Amniotic epithelial cell (primary cell): Measurements from ENCODE around the gene SNX25.
"Not testable (repeated sequence)": the region's sequence is repeated elsewhere in the genome, so short reads cannot be mapped to it uniquely, and the experiment has no call there.

Source experiments
- DNase-seq: peaks from one replicate; pipeline ENCODE4 v3.0.0-alpha.2; 2010; ENCODE audit warnings: low read depth

Gene SNX25

DNA sequence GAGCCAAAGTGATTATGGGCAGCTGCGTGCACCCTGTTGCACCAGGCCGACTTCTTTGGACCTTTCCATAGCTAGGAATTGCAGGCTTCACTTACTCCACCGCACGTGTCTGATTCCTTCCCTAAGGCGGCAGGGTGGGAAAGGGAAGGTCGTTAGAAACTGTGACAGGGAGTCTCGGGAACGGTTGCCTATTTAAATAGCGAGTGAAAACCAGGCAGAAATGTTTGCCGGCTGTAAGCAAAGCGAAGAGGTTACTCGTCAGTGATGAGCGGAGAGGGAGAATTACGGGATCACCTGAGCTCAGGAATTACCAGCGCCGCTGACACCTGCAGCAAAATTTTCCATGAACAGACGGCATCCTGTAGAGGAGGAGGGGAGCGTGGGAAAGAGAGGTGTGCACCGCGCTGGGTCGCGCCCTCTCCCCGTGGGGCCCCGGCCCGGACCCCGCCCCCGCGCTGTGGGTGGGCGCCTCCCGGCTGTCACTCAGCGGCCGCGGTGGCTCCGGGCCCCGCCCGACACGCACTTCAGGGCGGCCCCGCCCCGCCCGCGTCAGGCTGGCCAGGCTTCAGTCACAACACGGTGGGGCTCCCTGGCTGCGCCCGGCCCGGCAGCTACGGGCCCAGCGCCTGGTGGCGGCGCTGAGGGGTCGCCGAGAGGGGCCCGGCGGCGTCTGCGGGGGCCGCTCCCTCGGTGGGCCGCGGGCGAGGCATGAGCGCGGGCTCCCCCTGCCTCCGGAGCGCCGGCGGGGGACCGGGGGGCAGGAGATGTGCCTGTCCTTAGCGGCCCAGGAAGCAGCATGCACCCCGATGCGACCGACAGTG lies at the start of gene SNX25:
Gene SNX25, plus strand, starts transcription at position 568 of the 821 bp plus-strand sequence. Its CDS starts 229 bp downstream, at position 797.
- DNase-seq = peak; percentile 61

- peak; percentile 97 for DNase-seq
Measured at GRCh38 chr4:185165605-185166063, 43.8 kb upstream of the SNX25 start.

GRCh38 chr4:185167234-185167633 lies 42.2 kb upstream of the SNX25 start:
- peak; percentile 31 for DNase-seq

DNA sequence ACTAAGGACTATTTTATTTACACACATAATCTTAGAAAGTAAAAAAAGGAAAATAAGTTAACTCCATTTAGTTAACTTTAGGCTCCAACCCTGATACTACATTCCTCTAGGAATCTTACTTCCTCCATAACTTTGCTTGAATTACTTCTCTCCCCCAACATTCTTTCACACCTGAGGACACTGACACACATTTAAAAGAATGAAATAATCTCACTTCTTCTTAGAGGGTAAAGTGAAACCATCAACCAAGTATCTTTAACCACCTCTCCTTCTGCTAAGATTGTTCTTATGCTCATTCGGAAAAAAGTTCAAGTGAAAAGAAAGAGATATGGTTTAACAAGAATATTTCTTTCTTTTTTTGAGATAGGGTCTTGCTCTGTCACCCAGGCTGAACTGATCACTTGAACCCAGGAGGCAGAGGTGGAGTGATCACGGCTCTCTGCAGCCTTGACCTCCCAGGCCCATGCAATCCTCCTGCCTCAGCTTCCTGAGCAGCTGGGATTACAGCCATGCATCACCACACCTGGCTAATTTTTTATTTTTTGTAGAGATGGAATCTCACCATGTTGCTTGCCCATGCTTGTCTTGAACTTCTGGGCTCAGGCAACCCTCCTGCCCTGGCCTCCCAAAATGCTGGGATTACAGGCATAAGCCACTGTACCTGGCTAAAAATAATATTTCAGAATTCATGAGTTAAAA lies 37.9 kb upstream of the SNX25 start:
- no peak for DNase-seq

DNA sequence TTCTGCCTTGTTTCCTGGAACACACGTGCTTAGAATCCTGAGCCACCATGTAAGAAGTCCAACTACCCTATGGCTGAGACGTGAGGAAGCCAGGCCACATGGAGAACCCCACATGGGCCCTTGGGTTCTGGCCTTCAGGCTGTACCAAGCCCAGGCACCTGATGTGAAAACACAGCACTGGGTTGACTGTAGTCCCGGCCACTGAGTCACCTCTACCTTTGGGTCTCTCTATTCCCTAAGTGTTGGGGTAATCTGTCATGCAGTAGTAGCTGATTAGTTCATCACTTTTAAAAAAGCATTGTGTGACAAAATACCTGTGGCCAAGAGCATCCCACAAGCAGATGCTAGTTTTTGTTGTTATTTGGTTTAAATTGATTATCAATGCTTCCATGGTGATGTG lies 29.9 kb upstream of the SNX25 start:
- no peak for DNase-seq

- no peak for DNase-seq
Measured at GRCh38 chr4:185182239-185182638, 27.2 kb upstream of the SNX25 start.

DNA sequence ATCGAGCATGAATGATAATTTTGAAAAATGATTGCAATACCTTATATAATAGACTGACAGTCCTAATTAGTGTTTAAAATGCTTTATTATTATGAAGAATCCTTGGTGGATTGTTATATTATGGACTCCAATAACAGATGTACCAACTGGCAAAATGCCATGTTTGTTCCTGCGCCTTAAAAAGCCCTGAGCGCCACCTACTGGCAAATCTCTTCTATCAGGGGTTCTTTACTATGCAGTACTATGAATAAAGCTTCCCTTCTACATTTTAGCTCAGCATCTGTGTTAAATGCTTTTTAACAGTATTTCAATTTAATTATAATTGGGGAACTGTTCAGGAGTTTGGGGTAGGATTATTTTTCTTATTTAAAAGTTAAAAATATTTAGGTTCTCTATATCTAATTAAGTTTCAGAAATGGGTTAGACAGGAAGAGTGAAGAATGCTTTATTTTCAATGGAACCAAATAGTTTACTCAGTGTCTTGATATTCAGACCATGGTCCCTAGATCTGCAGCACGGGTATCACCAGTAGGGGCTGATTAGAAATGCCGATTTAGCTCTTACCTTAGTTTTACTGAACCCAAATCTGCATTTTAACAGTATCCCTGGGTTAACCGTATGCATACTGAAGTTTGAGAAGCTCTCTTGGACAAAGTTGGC lies 25.6 kb upstream of the SNX25 start:
- peak; percentile 88 for DNase-seq

DNA sequence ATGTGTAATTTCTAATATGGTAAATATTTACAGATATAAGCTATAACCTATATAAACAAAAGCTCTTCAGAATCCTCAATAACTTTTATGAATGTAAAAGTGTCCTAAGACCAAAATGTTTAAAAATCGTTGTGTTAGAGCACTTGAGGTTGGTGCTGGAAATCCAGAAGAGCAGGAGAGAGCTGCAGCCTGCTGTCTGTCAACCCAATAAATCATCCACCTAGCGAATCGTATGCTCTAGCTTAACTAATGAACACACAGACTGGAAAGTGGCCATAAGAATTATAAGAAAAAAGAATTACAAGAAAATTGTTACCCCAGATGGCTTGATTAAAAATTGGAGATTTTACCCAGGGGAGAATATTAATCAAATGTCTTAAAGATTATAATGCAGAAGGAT lies 22.6 kb upstream of the SNX25 start:
- DNase-seq = no peak

DNA sequence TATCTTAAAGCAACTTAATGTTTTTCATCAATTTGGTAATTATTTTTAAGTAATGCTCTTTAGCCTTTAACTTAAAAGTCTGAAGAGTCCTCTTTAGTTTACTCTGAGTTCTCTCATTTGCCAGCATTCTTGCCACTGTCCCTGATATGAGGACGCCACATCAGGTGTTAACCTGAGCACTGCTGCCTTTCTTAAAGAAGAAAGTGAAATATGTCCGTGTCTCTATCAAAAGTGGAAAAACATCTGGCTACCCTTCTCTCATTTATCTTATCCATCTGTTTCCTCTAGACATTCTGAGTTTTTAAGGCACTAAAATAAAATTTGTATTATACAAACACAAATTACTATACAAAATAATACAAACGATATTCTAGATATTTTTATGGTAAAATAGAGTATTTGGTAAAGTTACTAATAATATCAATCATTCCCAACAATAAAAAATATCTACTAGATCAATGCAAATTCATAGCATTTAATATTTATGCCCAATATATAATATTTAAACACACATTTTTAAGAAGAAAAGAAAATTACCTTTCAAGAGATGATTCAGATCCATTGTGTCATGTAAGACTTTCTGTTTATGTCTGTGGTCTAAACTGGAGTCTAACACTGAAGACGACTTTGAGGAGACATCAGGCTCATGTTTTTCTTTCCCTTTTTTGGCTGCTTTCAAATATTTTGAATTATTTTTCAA lies 19.6 kb upstream of the SNX25 start:
- no peak for DNase-seq

GRCh38 chr4:185190306-185190856 lies 19.0 kb upstream of the SNX25 start:
- no peak for DNase-seq

GRCh38 chr4:185192059-185192458 lies 17.3 kb upstream of the SNX25 start:
- no peak for DNase-seq

DNA sequence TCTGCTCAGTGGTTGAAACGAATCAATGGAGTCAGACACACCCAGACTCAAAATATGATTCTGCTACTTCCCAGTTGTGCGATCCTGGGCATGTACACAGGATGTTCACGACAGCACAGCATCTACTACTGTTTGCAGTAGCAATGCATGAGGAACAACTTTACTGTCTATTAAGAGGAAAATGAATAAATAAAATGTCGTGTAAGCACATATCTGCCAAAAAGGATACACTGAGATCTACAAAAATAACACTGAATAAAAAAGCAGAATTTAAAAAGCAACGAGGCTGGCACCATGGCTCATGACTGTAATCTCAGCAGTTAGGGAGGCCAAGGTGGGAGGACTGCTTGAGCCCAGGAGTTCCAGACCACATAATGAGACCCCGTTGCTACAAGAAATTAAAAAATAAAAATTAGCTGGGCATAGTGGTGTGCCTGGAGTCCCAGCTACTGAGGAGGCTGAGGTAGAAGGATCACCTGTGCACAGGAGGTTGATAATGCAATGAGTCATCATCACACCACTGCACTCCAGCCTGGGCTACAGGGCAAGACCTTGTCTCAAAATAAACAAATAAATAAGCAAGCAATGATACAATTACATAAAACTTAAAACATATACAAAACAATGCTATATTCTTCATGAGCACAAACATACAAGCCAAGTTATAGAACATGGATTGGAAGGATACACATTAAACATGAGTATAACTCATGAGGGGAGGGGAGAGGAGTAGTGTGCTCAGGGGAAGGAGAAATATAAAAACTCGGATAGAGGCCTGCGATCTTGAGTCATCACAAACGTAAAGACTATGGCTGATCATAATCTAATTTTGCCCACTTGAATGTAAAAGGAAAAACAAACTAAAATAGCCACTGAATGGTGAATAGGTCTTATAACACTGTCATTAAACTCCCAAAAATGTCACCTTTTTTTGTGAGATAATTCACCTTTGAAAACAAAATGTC lies 14.2 kb upstream of the SNX25 start:
- no peak for DNase-seq

GRCh38 chr4:185196437-185196836 lies 13.0 kb upstream of the SNX25 start:
- no peak for DNase-seq

DNA sequence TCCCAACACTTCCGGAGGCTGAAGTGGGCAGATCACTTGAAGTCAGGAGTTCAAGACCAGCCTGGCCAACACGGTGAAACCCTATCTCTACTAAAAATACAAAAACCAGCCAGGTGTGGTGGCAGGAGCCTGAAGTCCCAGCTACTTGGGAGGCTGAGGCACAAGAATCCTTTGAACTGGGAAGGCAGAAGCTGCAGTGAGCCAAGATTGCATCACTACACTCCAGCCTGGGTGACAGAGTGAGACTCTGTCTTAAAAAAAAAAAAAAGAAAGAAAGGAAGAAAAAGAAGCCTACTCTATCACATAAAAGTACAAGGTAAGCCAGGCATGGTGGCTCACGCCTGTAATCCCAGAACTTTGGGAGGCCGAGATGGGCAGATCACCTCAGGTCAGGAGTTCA lies 11.2 kb upstream of the SNX25 start:
- DNase-seq = not testable (repeated sequence)

DNA sequence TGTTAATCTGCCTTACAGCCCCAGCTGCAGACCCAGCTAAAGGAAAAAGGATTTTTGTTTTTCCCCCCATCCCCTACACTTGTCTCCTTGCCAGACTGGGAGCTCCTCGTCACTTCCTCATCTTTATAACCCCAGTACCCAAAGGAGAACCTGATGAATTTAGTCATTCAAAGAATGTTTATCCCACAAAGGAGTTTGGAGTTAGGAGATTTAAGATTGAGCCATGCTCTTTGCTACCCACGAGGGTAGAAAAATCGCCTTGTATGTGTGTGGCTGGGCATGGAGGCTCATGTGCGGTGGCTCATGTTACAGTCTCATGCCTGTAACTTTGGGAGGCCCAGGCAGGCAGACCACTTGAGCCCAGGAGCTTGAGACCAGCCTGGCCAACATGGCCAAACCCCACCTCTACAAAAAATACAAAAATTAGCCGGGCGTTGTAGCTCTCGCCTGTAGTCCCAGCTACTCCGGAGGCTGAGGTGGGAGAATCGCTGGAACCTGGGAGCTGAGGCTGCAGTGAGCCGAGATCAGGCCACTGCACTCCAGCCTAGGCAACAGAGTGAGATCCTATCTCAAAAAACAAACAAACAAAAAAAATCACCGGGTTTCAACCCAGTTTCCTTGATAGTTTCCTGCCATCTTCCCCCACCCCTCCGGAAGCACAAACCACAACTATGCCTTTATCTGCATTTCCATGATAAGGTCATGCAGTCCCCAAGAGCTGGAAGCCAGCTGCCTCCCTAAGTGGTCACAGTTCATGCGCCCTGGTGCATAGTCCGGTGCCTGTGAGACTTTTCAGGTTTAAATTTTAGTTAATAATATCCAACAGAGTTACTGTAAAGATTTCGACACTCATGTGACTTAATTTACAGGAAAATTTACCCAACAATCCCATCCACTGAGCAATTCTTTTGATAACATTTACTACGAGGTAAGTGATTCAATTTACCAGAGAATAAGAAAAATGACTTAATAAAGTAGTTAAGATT lies 7.1 kb upstream of the SNX25 start:
- DNase-seq = peak; percentile 64

DNA sequence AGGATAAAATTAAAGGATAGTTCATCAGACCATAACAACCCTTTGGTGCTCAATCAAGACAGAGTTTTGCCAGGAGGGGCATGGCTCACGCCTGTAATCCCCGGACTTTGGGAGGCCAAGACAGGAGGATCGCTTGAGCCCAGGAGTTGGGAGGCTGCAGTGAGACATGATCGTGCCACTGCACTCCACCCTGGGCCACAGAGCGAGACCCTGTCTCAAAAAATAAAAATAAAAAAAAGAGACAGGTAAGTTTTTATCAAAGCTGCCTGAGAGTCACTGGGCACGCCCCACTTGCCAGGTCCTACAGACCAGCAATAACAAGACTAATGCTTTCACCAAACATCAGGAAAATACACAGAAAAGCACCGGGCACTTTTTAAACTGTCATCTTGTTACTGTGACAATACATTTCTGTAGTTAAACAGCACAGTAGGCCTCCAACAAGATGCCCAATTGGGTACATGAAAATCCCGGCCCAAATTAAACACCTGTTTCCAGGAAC lies 6.4 kb upstream of the SNX25 start:
- DNase-seq = no peak

- DNase-seq = peak; percentile 88
Measured at GRCh38 chr4:185203486-185204237, 5.7 kb upstream of the SNX25 start, which contains the start of gene CFAP97. Gene CFAP97 (minus strand): TSS chr4:185204000. CDS start chr4:185191196, 12,804 bp downstream.

DNA sequence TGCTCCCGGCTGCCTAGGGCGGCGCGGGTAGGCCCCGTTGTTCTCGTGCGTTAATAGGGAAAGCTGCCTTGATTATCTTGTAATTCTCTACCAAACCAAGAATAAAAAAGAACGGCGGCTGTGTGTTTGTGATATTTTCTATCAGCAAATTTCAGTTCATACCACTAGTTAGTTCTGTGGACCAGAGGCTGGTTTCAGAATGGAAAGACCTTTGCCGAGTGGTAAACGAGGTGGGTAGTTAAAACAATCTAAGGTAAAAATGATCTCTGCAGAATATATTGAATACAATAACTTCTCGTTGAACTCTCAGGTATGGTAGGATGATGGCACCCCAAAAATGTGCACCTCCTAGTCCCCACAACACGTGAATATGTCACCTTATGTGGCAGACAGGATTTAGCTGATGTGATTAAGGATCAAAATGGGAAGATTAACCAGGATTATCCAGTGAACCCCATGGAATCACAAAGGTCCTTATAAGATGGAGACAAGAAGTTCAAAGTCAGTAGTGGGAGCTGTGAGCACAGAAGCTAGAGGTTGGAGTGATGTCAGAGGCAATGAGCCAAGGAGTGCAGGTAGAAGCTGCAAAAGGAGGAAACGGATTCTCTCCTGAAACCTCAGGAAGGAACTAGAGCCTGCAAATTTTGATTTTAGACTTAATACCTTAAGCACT lies 5.0 kb upstream of the SNX25 start:
- DNase-seq = no peak
